ENCODE results near the gene DPCD.

Gene DPCD

GRCh38 chr10:101587725-101588653 lies at the start of gene DPCD, which contains the start of gene POLL:
Gene DPCD, plus strand, starts transcription at chr10:101588321. Its CDS starts 16 bp downstream, at chr10:101588337.
Gene POLL, minus strand, starts transcription at chr10:101588257. Its CDS starts 897 bp downstream, at chr10:101587360.
- peak; percentile 96 for DNase-seq

GRCh38 chr10:101538446-101538845 lies 49.7 kb upstream of the DPCD start:
- no peak for DNase-seq

- no peak for DNase-seq
These were observed 42.2 kb upstream of the DPCD start for GRCh38 chr10:101545898-101546297.

- no peak for DNase-seq
These were observed 37.2 kb upstream of the DPCD start for GRCh38 chr10:101550965-101551364.

- DNase-seq: no peak
These were observed 35.7 kb upstream of the DPCD start for GRCh38 chr10:101552442-101552841.

GRCh38 chr10:101557541-101557940 lies 30.6 kb upstream of the DPCD start:
- no peak for DNase-seq

GRCh38 chr10:101558204-101558603 lies 29.9 kb upstream of the DPCD start:
- no peak for DNase-seq

GRCh38 chr10:101558671-101559595 lies 29.2 kb upstream of the DPCD start:
- DNase-seq: no peak

- DNase-seq: no peak
These were observed 28.4 kb upstream of the DPCD start for GRCh38 chr10:101559596-101560297.

GRCh38 chr10:101560298-101561067 lies 27.6 kb upstream of the DPCD start:
- DNase-seq: no peak

- no peak for DNase-seq
These were observed 26.8 kb upstream of the DPCD start for GRCh38 chr10:101561068-101561915.

GRCh38 chr10:101562231-101562630 lies 25.9 kb upstream of the DPCD start:
- DNase-seq: no peak

- DNase-seq: no peak
These were observed 25.1 kb upstream of the DPCD start for GRCh38 chr10:101563007-101563406.

GRCh38 chr10:101563497-101564040 lies 24.6 kb upstream of the DPCD start:
- no peak for DNase-seq

- no peak for DNase-seq
These were observed 23.6 kb upstream of the DPCD start for GRCh38 chr10:101564490-101564991.

GRCh38 chr10:101565370-101565900 lies 22.7 kb upstream of the DPCD start:
- no peak for DNase-seq

- DNase-seq: no peak
These were observed 22.2 kb upstream of the DPCD start for GRCh38 chr10:101565936-101566332.

GRCh38 chr10:101566333-101567164 lies 21.6 kb upstream of the DPCD start:
- peak; percentile 35 for DNase-seq

Measured in fibroblast of upper back skin (primary cell).